Measurements from ENCODE around the gene KLHL14.

DNA sequence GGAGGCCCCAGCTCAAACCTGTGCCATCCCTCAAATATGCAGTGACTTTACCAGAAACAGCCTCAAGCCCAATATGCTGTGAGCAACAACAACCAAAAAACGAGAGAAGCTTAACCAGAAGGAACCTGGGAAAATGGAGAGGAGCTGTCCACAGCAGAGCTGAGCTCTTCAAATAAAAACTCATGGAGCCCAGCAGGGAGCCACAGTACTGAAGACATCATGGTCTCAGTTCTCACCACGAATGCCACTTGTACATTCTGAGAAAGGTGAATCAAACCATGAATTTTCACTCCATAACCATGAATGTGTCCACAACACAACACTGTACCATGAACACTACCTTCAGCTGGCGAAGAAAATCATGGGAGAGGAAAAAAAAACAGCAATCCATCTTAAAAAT, 50.5 kb downstream of the KLHL14 start:
- TF ChIP-seq, protein P1, sequence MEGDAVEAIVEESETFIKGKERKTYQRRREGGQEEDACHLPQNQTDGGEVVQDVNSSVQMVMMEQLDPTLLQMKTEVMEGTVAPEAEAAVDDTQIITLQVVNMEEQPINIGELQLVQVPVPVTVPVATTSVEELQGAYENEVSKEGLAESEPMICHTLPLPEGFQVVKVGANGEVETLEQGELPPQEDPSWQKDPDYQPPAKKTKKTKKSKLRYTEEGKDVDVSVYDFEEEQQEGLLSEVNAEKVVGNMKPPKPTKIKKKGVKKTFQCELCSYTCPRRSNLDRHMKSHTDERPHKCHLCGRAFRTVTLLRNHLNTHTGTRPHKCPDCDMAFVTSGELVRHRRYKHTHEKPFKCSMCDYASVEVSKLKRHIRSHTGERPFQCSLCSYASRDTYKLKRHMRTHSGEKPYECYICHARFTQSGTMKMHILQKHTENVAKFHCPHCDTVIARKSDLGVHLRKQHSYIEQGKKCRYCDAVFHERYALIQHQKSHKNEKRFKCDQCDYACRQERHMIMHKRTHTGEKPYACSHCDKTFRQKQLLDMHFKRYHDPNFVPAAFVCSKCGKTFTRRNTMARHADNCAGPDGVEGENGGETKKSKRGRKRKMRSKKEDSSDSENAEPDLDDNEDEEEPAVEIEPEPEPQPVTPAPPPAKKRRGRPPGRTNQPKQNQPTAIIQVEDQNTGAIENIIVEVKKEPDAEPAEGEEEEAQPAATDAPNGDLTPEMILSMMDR (IDR thresholded peaks at IDR 0.05), result no peak
- no peak for TF ChIP-seq POLR2A (IDR thresholded peaks at IDR 0.05)

Measured in ovary (tissue), 3 donors.